Activated naive CD8-positive, alpha-beta T cell treated with anti-CD3 and anti-CD28 coated beads, Interleukin-2, amount 50 U/mL, for 24 hours (primary cell): ENCODE data around the gene TIMM22.

ENCODE experiments used
- ATAC-seq: fragments of 150-1000 bp; cut with Tn5 transposase; one replicate; pipeline ENCODE4 v1.10.0; 2021
- DNase-seq: peaks from one replicate; pipeline ENCODE4 v3.0.0; 2021
- H3K27ac Mint-ChIP-seq: one replicate; pipeline ENCODE4 v1.8.0; 2021; ENCODE audit warnings: mild to moderate bottlenecking, mixed read lengths
- H3K27me3 Mint-ChIP-seq: one replicate; pipeline ENCODE4 v1.8.0; 2021; ENCODE audit warnings: mixed read lengths
- H3K36me3 Mint-ChIP-seq: one replicate; pipeline ENCODE4 v1.8.0; 2021; ENCODE audit warnings: low read depth, mixed read lengths
- H3K4me1 Mint-ChIP-seq: one replicate; pipeline ENCODE4 v1.8.0; 2021; ENCODE audit warnings: mixed read lengths
- H3K4me3 Mint-ChIP-seq: one replicate; pipeline ENCODE4 v1.8.0; 2021; ENCODE audit warnings: mild to moderate bottlenecking, moderate library complexity, mixed read lengths
- H3K9me3 Mint-ChIP-seq: one replicate; pipeline ENCODE4 v1.8.0; 2021; ENCODE audit warnings: mixed read lengths

TIMM22 gene

DNA sequence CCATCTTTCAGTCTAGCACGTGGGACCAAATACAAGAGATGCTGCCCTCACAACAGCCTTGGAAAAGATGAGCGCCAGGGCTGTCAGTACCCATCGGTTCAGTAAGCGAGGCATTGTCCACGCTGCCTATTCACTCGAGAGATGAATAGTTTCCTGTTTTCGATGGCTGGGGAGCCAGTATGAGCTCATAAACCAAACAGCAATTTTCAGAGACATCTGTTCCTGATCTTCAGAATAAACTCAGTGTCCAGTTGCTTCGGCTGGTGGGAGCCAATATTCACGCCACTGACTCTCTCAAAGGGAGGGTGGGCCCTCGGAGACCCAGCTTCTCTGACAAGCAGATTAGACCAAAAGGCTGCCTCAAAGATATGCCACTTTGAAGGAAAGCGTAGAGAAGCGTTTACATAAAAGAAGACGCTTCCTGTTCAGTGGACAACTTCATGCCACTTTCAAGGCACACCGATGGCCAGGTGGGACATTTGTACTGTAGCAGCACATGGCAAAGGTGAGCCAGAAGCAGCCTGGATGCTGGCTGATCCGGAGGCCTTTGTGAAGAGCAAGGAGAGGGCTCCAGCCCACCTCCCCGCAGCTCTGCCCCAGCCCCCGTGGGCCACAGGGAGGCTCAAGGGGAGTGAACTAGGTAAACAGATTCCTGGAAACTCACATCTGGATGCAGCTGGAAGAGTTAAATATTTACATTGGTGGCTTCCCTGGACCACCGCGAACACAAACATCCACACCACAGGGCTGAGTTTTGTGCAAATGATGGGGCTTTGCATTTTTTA is 6.0 kb downstream of the TIMM22 start:
- DNase-seq (no peak), ATAC-seq (no peak)
- Mint-ChIP-seq H3K4me3 (no peak overlapping the region), H3K9me3 (no peaks in the 10 kb centered on the region), H3K27me3 (no peaks in the 10 kb centered on the region), H3K27ac (no peak overlapping the region), H3K4me1 (peaks cover 26% of the 10 kb centered on the region), H3K36me3 (peaks cover 21% of the 10 kb centered on the region)

DNA sequence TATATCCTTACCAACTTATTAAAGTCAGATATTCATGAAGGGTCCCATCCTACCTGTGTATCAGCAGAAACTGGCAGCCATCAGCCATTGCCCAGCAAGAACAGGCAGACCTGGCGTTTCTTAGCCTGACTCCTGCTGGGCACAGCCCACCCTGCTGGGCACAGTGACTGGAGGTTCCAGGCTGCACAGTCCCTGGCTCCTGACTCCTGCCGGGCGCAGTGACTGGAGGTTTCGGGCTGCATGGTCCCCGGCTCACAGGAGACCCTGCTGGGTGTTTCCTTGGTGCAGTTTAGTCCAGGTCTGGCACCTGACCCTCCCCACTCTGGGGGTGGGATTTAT is 6.7 kb downstream of the TIMM22 start:
- no peak for DNase-seq
- Mint-ChIP-seq H3K27me3 (no peaks in the 10 kb centered on the region), H3K36me3 (peaks cover 21% of the 10 kb centered on the region), H3K4me1 (peaks cover 19% of the 10 kb centered on the region), H3K4me3 (no peak overlapping the region), H3K9me3 (no peaks in the 10 kb centered on the region), H3K27ac (no peak overlapping the region)
- ATAC-seq, result no peak

DNA sequence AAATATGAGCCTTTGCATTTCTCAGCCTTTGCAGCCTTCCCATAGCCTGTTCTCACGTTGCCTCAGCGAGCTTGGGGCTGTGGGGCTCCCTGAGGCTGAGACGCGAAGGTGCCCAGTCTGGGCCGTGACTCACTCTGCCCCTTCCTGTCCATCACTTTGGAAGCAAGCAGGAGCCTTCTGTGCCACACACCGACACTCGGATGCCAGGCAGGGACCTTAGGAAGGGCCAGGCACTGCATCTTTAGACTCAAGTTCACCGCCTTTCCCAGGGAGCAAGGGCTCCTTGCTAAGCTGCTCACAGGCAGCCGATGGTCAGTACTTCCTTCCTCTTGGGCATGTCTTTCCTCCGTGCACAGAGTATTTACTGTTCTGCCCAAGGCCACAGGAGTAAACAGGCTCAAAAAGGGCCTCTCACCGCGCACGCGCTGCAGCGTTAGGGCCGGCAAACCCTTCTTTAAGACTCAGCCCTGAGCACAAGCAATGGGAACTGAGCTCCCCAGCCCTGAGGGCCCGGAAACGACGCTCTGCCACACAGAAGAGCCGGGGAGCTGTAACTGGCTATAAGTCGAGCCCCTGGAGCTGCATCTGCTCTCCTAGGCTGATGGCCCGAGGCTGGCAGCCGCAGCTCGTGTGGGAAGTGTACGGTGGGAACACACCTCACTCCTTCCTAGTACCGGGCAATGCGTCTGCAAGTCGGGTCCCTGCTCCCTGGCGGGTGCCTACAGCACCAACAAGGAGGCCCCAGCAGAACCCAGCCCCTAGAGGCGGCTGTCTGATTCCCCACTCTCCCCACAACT is 7.2 kb downstream of the TIMM22 start:
- Mint-ChIP-seq H3K36me3 (peaks cover 20% of the 10 kb centered on the region), H3K27ac (no peak overlapping the region), H3K9me3 (no peaks in the 10 kb centered on the region), H3K4me1 (peaks cover 14% of the 10 kb centered on the region), H3K27me3 (no peaks in the 10 kb centered on the region), H3K4me3 (no peak overlapping the region)
- DNase-seq, result no peak
- no peak for ATAC-seq

DNA sequence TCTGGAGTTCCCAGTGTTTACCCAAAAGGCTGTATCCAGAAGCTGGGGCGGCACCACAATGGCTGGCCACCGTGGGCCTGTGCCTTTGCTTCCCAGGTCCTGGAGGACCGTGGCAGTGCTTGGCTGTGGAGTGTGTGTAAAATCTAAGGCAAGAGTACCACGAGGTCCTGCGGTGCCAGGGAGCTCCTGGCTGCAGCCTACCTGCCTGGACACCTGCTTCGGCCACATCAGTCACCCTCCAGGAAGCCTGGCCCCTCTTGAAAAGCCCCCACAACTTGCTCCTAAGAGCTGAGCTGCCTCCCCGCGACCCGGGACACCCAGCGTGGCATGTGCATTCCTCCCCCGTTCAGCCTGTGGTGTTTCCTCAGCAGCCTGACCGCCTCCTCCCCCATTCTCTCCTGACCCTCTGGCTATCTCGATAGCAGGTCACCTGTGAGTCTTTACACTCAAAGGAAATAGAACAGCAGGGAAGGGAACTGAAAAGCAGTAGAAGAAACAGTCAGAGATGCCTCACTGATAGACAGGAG is 7.9 kb downstream of the TIMM22 start:
- Mint-ChIP-seq H3K27me3 (no peaks in the 10 kb centered on the region), H3K4me1 (peaks cover 9% of the 10 kb centered on the region), H3K4me3 (no peak overlapping the region), H3K36me3 (peaks cover 15% of the 10 kb centered on the region), H3K27ac (peak overlapping the region; percentile 64), H3K9me3 (no peaks in the 10 kb centered on the region)
- no peak for DNase-seq
- no peak for ATAC-seq

DNA sequence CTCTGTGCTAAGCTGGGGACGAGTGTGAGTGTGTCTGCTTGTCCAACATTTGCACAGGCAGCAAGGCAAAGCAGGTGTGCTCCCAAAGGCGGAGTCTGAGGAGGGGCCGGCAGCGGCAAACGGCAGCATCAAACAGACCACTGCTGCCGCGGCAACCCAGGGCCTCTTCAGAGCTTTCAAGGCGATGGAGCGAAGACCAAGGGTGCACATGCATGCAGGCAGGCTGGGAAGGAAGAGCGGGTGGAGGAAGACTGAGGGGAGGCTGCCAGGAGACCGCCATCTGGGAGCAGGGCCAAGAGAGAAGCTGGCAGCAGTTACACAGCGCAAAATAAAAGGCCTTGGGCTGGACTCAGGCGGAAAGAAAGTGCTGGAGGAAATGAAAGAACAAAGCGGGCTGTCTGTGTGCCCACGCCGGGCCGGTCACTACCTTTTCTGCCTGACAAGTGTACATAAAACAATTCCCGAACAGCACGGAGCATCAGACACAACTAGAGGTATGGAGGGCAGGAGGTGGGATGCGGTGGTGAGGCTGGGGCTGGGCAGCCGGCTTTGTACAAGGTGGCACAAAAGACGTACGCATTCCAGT is 8.5 kb downstream of the TIMM22 start:
- H3K27ac Mint-ChIP-seq, result peak overlapping the region; percentile 64
- peaks cover 9% of the 10 kb centered on the region for H3K4me1 Mint-ChIP-seq
- DNase-seq (no peak), ATAC-seq (no peak)
- H3K9me3 Mint-ChIP-seq, result no peaks in the 10 kb centered on the region
- no peak overlapping the region for H3K4me3 Mint-ChIP-seq
- H3K36me3 Mint-ChIP-seq, result peaks cover 12% of the 10 kb centered on the region
- H3K27me3 Mint-ChIP-seq, result no peaks in the 10 kb centered on the region

DNA sequence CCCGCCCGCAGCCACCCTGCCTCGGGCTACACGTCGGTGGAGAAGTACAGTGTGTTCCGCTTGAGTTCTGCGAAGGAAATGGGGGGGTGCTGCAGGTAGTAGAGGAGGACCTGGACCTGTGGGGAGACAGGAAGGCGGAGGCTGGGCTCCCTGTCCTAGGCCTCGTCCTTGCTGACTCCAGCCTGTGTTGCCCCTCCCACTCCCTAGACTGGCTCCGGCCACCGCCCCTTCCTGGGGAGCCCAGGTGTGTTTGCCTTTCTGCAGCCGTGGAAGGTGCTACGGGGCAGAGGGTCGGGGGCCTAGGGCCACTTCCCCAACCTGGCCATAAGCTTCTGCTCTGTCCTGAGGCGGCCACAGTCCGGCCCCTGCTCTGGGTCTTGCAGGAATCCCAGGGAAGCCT is 9.1 kb downstream of the TIMM22 start:
- no peak overlapping the region for H3K4me3 Mint-ChIP-seq
- no peaks in the 10 kb centered on the region for H3K9me3 Mint-ChIP-seq
- no peaks in the 10 kb centered on the region for H3K27me3 Mint-ChIP-seq
- DNase-seq, result no peak
- no peak for ATAC-seq
- H3K36me3 Mint-ChIP-seq, result peaks cover 10% of the 10 kb centered on the region
- H3K4me1 Mint-ChIP-seq, result peaks cover 9% of the 10 kb centered on the region
- peak overlapping the region; percentile 64 for H3K27ac Mint-ChIP-seq

DNA sequence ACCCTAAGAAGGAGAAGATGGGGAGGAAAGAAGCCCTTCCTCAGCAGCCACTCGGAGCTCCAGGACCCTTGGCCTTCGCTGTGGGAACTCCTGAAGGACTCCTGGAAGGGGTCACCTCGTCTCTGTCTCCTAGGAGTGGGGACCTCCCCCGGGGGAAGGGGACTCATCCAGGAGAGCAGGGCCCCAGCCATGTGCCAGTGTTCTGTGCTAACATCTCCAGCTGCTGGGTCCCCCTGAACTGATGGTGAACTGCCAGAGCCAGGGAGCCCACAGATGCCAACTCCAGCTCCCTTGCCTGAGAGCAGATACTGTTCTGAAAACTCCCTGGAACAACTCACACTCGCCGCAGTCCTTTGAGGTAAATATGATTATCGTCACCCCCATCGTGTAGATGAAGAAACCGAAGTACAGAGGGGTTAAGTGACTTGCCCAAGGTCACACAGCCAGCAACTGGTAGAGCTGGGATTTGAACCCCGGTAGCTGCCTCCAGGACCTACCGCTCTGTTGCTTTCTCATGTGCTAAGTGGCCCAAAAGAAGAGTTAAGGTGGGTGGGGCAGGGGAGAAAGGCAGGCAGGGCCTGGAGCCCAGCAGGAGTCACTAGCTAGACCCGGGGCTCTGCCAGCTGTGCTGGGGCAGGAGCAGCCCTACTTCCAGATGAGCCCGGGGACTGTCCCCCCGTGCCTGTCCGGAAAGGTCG is 10.5 kb downstream of the TIMM22 start:
- no peak for DNase-seq
- peaks cover 9% of the 10 kb centered on the region for H3K4me1 Mint-ChIP-seq
- H3K9me3 Mint-ChIP-seq, result no peaks in the 10 kb centered on the region
- H3K4me3 Mint-ChIP-seq, result no peak overlapping the region
- no peak overlapping the region for H3K27ac Mint-ChIP-seq
- H3K27me3 Mint-ChIP-seq, result no peaks in the 10 kb centered on the region
- peaks cover 3% of the 10 kb centered on the region for H3K36me3 Mint-ChIP-seq
- ATAC-seq, result no peak

DNA sequence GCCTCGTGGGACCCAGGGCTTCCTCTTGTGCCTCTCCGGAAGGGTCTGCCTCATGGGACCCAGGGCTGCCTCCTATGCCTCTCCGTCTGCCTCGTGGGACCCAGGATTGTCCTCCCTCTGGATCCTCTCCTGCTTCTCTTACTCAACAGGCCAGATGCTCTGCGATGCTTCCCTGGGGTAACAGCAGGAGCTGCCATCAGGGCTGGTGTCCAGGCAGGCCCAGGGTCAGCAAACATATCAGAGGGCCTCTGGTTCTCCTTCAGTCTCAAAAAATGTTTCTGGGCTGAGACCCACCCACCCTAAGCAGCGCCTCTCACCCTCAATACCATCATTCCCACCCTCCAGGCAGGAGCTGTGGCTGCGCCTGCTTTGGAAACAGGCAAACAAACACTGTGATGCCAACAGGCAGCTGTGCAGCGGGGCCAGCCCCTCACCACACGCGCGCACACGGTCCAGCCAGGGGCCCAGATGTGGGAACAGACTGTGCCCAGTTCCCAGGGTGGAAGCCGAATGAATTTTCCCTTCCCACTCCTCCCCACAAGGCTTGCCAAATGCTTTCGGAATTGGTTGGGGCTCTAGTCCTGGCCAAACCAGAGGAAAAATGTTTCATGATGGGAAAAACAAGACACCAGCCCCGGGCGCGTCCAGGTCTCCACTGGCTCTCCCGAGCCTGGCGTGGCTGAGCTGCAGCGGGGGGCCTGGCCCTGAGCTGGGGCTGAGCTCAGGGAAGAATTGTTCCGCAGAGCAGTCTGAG is 11.3 kb downstream of the TIMM22 start:
- Mint-ChIP-seq H3K36me3 (peaks cover 2% of the 10 kb centered on the region), H3K27me3 (no peaks in the 10 kb centered on the region), H3K27ac (no peak overlapping the region), H3K4me1 (peaks cover 9% of the 10 kb centered on the region), H3K4me3 (no peak overlapping the region), H3K9me3 (no peaks in the 10 kb centered on the region)
- ATAC-seq, result no peak
- no peak for DNase-seq

DNA sequence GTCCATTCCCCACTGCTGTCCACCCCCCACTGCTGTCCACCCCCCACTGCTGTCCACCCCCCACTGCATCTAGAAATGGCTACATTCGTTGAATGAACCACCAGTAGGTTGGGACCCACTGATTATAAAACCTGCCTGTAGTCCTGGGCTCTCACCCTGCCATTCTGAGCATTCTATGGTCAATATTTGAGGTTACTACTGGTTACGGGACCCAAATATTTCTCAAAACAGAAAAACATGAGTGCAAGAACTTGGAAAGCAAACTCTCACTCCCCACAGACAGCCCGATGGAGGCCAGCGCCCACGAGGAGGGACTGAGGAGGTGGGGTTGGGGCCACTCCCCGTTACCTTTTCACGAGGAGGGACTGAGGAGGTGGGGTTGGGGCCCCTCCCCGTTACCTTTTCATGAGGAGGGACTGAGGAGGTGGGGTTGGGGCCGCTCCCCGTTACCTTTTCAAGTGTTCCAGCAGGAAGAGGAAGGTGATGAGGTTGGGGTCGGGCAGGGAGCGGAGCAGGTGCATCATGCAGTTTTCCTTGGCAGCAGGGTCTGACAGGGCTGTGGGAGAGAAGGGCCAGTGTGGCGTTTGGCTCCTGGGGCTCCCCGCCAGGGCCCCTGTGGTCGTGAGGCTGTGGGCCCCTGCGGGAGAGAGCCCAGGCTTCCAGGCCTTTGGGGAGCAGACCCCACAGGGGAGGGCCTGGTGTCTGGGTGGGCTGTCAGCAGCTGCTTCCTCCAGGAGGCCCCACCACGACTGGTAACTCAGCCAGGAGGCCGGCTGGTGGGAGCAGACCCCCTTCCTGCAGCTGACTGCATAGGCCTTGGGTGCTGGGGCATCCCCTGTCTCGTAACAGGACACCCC is 12.5 kb downstream of the TIMM22 start:
- H3K9me3 Mint-ChIP-seq, result no peaks in the 10 kb centered on the region
- no peak overlapping the region for H3K4me3 Mint-ChIP-seq
- no peak overlapping the region for H3K27ac Mint-ChIP-seq
- peaks cover 2% of the 10 kb centered on the region for H3K36me3 Mint-ChIP-seq
- H3K4me1 Mint-ChIP-seq, result peaks cover 9% of the 10 kb centered on the region
- no peak for ATAC-seq
- no peaks in the 10 kb centered on the region for H3K27me3 Mint-ChIP-seq
- DNase-seq, result no peak

DNA sequence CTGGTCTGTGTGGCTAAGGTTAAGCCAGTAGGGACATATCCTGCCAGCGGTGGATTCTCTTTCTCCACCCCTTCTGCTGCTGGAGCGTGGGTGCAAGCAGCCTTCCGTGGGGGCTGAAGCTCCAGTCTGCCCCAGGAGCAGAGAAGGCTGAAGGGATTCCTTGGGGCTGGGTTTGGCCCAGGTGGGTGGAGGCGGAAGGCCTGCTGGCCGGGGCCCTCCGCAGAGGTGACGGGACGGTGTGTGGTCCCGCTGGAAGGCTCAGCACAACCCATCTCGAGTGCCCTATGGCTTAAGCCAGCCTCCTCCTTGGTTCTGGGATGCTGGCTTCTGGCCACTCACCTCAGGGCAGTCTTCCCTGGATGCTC is 13.1 kb downstream of the TIMM22 start:
- Mint-ChIP-seq H3K9me3 (no peaks in the 10 kb centered on the region), H3K27me3 (no peaks in the 10 kb centered on the region)
- ATAC-seq, result no peak

DNA sequence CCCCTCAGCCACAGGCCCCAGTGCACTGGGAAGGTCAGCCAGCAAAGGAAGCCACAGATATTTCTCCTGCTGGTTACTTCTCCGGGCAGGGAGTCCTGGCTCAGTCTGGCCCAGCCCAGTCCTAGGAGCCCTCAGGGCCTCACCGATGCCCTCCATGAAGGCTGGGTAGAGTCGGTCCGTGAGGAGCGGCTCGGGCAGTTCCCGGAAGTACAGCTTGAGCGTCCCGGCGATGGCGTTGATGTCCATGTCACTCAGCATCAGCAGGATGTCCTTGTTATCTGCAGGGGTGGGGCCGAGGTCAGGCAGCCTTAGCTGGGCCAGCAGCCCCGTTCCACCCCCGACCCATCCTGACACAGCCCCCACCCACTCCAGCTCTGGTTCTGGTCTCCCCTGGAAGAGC is 13.7 kb downstream of the TIMM22 start:
- H3K27me3 Mint-ChIP-seq, result no peaks in the 10 kb centered on the region
- no peak overlapping the region for H3K27ac Mint-ChIP-seq
- DNase-seq, result no peak
- no peaks in the 10 kb centered on the region for H3K9me3 Mint-ChIP-seq
- peaks cover 2% of the 10 kb centered on the region for H3K4me1 Mint-ChIP-seq
- H3K36me3 Mint-ChIP-seq, result no peaks in the 10 kb centered on the region
- no peak overlapping the region for H3K4me3 Mint-ChIP-seq
- no peak for ATAC-seq

More for the DNA sequence above, 13.1 kb downstream of the TIMM22 start:
- no peak for DNase-seq
- no peak overlapping the region for H3K4me3 Mint-ChIP-seq
- no peak overlapping the region for H3K27ac Mint-ChIP-seq
- peaks cover 7% of the 10 kb centered on the region for H3K4me1 Mint-ChIP-seq
- no peaks in the 10 kb centered on the region for H3K36me3 Mint-ChIP-seq

DNA sequence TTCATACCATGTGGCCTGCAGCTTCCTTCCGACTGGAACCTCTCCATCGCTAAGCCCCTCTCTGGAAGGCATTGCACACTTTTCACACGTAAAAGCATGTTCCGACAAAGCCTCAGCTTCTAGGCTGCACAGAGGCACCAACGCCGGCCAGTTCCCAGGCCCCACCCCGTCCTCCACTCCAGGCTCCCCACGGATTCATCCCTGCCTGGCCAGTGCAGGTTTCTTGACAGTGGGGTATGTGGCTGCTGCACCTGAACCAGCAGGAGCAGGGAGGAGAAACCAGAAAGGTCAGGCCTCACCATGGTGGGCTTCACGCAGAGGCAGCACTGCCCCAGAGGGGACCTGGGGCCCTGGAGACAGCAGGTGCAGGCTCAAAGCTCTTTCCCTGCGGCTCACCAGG is 14.2 kb downstream of the TIMM22 start:
- no peaks in the 10 kb centered on the region for H3K9me3 Mint-ChIP-seq
- no peak for ATAC-seq
- no peak overlapping the region for H3K27ac Mint-ChIP-seq
- H3K4me1 Mint-ChIP-seq, result no peaks in the 10 kb centered on the region
- no peaks in the 10 kb centered on the region for H3K27me3 Mint-ChIP-seq
- no peak for DNase-seq
- H3K36me3 Mint-ChIP-seq, result no peaks in the 10 kb centered on the region
- no peak overlapping the region for H3K4me3 Mint-ChIP-seq
